Activated effector memory CD4-positive, alpha-beta T cell treated with anti-CD3 and anti-CD28 coated beads, Interleukin-2, amount 50 U/mL, for 16 hours (primary cell): Measurements from ENCODE around the gene MGME1.

Source experiments
- DNase-seq: peaks from one replicate; pipeline ENCODE4 v3.0.0-alpha.2; 2020

The MGME1 gene

DNA sequence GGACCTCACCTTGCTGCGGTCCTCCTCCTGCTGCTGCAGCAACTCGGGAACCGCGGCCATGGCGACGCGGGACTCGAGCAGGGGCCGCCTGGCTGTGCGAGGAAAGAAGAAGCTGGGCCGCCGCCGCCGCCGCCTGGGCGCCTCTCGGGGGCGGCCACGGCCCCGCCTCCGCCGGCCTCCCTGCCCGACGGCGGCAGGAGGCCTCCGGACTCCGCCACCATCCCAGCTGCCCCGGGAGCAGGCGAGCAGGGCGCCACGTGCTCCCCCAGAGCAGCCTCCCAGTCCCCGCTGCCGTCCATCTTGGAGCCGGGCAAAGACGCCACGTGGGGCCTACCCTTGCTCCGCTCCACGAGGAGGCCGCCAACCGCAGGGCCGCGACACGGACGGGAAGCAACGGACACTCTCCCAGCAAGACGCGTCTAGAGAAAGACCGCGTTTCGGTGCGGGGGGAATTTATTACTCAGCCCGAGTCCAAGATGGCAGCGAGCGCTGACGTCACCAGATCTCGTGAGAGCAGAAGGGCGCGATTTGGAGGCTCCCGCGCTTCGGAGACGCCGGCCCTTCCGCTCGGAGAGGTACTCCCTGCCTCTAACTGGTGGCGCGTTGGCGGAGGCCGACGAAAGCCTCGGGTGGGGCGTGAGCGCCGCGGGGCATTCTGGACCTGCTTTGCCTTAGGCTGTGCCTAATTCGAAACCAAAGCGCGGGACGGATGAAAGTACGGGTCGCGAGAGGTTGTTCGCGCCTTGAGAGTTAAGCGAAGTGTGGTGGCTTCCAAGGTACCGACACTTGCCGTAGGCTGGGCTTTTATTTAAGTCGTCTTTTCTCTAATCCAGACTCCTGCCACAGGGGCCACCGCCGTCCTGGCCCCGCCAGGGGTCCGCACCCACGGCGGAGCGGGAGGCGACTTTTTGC is at the start of gene MGME1, which contains the start of gene SNX5:
MGME1 (plus strand) TSS at position 653 of the 912 bp plus-strand sequence. CDS start 842 bp downstream, outside the sequence.
SNX5 (minus strand) TSS at position 429 of the 912 bp plus-strand sequence; CDS start at position 60, 369 bp downstream.
- peak; percentile 100 for DNase-seq

GRCh38 chr20:17919149-17919548 is 49.7 kb upstream of the MGME1 start:
- DNase-seq, result no peak

DNA sequence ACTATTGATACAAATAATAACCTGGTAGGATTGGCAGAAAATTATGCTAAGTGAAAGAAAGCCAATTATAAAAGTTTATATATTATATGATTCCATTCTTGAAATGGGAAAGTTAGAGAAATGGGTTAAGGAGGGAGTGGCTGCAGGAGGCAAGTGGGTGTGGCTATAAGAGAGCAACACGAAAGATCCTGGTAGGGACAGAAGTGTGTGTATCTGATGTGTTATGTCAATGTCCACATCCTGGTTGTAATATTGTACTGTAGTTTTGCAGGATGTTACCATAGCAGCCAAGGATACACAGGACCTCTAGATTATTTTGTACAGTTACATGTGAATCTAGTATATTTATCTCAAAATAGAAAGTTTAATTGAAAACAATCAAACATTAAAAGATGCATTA is 47.0 kb upstream of the MGME1 start:
- DNase-seq, result no peak

- DNase-seq, result no peak
These were observed 43.5 kb upstream of the MGME1 start for GRCh38 chr20:17925141-17925939.

DNA sequence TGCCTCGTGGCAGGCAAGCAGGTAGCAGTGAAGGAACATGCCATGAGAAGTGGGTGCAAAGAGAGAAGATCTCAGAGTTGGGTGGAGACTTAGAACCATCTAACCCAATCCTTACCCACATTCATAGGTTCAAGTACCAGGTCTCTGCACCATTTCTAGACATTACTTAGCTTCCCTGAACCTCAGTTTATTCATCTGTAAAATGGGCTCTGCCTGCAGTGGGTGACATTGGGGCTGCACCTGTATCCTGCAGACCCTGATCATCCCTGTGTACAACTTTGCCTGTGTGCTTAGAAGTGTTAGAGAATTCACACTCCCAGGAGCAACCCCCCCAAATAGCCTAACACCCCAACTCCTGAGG is 42.9 kb upstream of the MGME1 start:
- DNase-seq, result no peak

GRCh38 chr20:17928211-17928611 is 40.6 kb upstream of the MGME1 start:
- DNase-seq, result no peak

DNA sequence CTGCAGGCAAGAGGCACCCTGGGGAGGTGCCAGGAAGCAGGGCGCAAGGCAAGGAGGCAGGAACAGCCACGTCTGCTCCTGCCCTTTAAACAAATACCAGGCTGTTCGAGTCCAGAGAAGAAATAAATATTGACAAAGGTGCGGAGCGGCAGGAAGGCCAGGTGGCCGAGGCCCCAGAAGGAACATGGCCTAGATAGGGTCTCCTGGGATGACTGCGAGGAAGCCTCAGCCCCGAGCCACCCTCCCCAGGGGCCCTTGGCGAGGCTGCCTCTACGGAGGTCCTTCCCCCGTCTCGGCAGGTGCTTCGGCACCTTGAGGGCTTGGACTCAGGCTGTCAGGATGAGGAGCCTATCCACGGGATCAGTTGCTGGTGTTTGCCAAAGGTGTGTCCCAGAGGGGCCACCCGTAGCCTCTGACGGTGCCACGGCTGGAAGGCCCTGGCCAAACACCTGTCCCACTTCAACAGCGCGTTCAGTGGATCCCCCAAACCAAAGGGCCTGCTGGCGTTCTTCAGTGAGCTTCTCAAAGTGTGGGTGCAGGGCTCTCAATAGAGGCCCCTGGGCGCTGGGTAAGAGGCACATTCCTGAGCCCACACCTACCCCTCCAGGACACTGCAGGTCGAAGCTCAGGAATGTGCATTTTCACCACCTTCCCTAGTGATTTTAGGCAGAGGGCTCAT is 40.0 kb upstream of the MGME1 start:
- DNase-seq, result no peak

DNA sequence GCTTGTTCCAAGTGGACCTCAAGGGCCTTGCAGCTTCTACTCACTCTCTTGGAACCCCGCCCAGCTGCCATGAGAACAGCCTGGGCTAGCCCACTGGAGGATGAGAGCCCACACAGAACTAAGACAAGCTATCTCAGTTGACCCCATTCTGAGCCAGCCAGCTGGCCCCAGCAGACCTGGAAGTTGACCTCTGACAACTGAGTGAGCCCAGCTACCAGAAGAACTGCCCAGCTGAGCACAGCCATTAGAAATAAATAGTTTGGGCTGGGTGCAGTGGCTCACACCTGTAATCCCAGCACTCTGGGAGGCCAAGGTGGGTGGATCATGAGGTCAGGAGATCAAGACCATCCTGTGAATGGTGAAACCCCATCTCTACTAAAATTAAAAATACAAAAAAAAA is 37.3 kb upstream of the MGME1 start:
- no peak for DNase-seq

DNA sequence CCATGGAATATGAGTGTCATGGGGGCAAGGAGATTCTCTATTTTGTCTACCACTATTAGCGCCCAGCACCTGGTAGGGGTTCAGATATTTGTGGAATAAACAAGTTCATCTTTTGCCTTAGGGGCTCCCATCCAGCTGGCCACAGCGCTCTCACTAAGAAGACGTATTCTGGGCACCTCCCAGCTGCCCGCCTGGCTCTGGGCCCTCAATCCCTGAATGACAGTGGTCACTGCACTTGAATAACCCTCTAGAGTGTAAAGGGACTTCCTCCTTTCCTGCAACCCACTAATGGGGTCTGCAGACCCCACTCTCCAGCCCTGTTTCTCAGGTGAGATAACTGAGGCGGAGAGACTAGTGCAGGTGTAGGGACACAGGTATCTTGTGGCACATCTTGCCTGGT is 36.4 kb upstream of the MGME1 start:
- DNase-seq, result no peak

- DNase-seq, result no peak
These were observed 35.7 kb upstream of the MGME1 start for GRCh38 chr20:17933121-17933520.

- no peak for DNase-seq
These were observed 35.1 kb upstream of the MGME1 start for GRCh38 chr20:17933711-17934110.

- DNase-seq, result no peak
These were observed 34.5 kb upstream of the MGME1 start for GRCh38 chr20:17934141-17934862.

DNA sequence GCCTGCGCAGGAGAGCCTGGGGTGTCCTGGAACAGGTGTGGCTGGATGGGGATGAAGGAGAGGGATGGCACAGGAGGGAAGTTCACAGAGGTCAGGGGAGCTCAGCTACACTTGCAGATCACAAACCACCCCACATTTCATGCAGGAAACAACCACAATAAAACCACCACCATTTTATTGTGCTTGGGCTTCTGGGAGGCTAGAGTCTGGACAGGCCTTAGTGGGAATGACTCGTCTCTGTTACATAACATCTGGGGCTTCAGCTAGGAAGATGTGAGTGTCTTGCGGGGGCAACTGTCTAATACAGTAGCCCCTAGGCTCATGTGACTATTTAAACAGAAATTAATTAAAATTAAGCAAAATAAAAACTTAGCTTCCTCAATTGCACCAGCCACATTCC is 33.6 kb upstream of the MGME1 start:
- no peak for DNase-seq

GRCh38 chr20:17935761-17936160 is 33.1 kb upstream of the MGME1 start:
- no peak for DNase-seq

DNA sequence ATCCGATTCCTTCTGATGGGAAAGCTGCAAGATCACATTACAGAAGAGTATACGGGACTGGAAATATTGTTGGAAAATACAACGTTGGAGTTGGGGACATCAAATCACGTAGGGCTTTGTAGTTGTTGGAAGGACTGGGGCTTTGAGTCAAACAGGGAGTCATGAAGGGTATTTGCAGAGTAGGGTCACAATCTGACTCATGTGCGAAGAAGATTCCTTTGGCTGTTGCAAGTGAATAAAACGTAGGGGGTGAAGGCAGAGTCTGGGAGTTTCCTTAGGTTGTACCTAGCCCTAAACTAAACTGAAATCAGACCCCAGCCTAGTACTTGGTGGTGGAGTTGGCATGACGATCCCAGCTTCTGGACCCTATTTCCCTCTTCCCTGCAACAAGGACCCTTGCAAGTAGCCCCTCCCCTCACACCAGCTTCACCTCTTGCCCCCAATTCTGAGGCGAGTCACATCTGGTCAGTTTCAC is 32.5 kb upstream of the MGME1 start:
- no peak for DNase-seq

- no peak for DNase-seq
These were observed 31.8 kb upstream of the MGME1 start for GRCh38 chr20:17936761-17937732.

- peak; percentile 80 for DNase-seq
These were observed 29.8 kb upstream of the MGME1 start for GRCh38 chr20:17938871-17939619.

DNA sequence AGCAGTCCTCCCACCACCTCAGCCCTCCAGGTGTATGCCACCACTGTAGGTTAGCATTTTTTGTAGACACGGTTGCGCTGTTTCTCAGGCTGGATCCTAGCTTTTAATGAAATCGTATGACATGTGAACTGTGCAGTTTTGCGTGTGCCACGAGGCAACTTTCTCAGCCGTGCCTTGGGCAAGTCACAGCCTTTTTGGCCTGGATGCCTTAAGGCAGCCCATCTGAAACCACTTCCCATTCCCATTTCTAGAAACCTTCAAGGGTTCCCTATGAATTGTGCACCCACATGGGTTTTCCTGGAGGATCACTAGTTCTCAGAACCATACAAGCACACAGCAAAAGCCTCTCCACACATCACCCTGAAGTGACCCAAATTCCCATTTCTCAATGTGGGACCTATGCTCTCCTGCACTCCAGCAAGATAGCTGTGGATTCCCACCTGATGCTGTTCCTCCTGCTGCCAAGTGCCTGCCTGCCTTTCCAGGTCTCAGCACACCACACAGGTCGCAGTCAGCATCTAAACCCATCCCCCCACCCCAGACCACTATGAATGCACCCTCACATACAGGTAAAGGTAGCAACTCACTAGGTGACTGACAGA is 29.1 kb upstream of the MGME1 start:
- no peak for DNase-seq

- no peak for DNase-seq
These were observed 28.4 kb upstream of the MGME1 start for GRCh38 chr20:17940224-17940971.
